Spleen (tissue), 7 donors: Measurements from ENCODE around the gene NGB.

Source experiments
- POLR2A ChIP-seq, 3 donors: fragments of 450-650 bp; IDR thresholded peaks; one replicate each; pipeline ENCODE4 v1.5.1; 2017; ENCODE audit warnings: antibody characterized with exemption in 3 of 3, mild to moderate bottlenecking in 1 of 3
- POLR2AphosphoS5 ChIP-seq, 3 donors: sonication (generic); formaldehyde crosslinking; IDR thresholded peaks; one replicate each; pipeline ENCODE4 v1.5.1; 2017; ENCODE audit warnings: antibody characterized with exemption in 3 of 3
- TF ChIP-seq, protein P1 (sequence below), 11 experiments: fragments of 200-600 bp in 7 of 11; fragments of 450-650 bp in 4 of 11; sonication (generic) in 4 of 11; IDR thresholded peaks in 8 of 11; conservative IDR thresholded peaks in 3 of 11; 1 replicate in 7 of 11; 2 replicates in 4 of 11; pipeline versions ENCODE4 v1.4.0 to v1.8.0; 2016 to 2021; ENCODE audit warnings: antibody characterized with exemption in 11 of 11, inconsistent platforms in 4 of 11, mild to moderate bottlenecking in 1 of 11
- donor health status: DM: no; HTN: no; CAD: no; lungs with moderate emphysema.
- donor health status: DM: no; HTN: no; CAD: no.
- donor health status: DM: no; HTN: no; CAD: no.

DNA sequence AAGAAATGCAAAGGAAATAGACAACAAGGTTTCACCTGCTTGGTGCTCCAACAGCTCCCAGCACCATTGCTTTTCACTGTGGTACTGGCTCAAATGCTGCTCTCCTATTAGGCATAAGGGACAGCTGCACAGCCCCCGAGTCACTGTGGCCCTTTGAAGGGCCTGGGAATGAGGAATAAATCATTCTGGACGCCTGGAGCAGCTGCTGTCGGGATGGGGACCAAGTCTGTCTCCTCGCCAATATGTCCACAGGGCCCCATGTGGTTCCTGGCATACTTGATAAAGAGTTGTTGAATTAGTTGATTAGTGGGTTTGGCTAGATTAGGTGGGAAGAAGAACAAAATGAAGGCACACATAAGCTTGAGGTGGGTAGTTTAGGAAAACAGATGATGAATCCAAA lies 13.1 kb upstream of the NGB start:
- TF ChIP-seq, protein P1, sequence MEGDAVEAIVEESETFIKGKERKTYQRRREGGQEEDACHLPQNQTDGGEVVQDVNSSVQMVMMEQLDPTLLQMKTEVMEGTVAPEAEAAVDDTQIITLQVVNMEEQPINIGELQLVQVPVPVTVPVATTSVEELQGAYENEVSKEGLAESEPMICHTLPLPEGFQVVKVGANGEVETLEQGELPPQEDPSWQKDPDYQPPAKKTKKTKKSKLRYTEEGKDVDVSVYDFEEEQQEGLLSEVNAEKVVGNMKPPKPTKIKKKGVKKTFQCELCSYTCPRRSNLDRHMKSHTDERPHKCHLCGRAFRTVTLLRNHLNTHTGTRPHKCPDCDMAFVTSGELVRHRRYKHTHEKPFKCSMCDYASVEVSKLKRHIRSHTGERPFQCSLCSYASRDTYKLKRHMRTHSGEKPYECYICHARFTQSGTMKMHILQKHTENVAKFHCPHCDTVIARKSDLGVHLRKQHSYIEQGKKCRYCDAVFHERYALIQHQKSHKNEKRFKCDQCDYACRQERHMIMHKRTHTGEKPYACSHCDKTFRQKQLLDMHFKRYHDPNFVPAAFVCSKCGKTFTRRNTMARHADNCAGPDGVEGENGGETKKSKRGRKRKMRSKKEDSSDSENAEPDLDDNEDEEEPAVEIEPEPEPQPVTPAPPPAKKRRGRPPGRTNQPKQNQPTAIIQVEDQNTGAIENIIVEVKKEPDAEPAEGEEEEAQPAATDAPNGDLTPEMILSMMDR (IDR thresholded peaks at IDR 0.05 in 8 of 11, conservative IDR thresholded peaks at IDR 0.05 in 3 of 11): no peak
- TF ChIP-seq POLR2A (IDR thresholded peaks at IDR 0.05): no peak
- no peak for TF ChIP-seq POLR2AphosphoS5 (IDR thresholded peaks at IDR 0.05)
